Uterine smooth muscle cell (primary cell): ENCODE measurements around the gene SFTPB. TPM values are rescaled to one million over a fixed set of nuclear protein-coding genes. Genes with fewer than 3 reads are reported as not detected.

ENCODE experiments used
- total RNA-seq: library from RNA; depleted of rRNA; stranded (reverse); fragments of >200 nt; gene quantifications from 2 replicates; pipeline ENCODE4 v1.2.3, GENCODE V29; 2014

SFTPB gene
- total RNA-seq: under 0.01 TPM in 1 of 2 replicates, not detected in the other

GRCh38 chr2:85668009-85668856 lies at the start of gene SFTPB:
Gene SFTPB (minus strand): TSS chr2:85668199. CDS start chr2:85668183, 16 bp downstream.

GRCh38 chr2:85694052-85695025 lies 26.3 kb upstream of the SFTPB start, which contains the start of gene GNLY:
Gene GNLY (plus strand): TSS chr2:85694358. CDS start chr2:85694419, 61 bp downstream.

GRCh38 chr2:85611705-85612587 lies 56.1 kb downstream of the SFTPB start, which contains the start of gene C2orf68:
Gene C2orf68 (minus strand): TSS chr2:85612066. CDS start chr2:85611984, 82 bp downstream.

Other genes starting within 250 kb of the SFTPB start
- gene SH2D6, start 249.5 kb downstream of the SFTPB start, total RNA-seq: 0.89 and 1.4 TPM in 2 replicates
- 163 and 201 TPM in 2 replicates for gene MAT2A, start 129.0 kb downstream of the SFTPB start, total RNA-seq
- 56.0 and 56.3 TPM in 2 replicates for gene GGCX, start 106.7 kb downstream of the SFTPB start, total RNA-seq
- 0.12 and 0.33 TPM in 2 replicates for gene VAMP8, start 90.6 kb downstream of the SFTPB start, total RNA-seq
- gene VAMP5, start 83.8 kb downstream of the SFTPB start, total RNA-seq: 26.0 and 27.1 TPM in 2 replicates
- 255 and 257 TPM in 2 replicates for gene RNF181, start 72.5 kb downstream of the SFTPB start, total RNA-seq
- 3.1 and 8.1 TPM in 2 replicates for gene TMEM150A, start 65.5 kb downstream of the SFTPB start, total RNA-seq
- 14.1 and 16.2 TPM in 2 replicates for gene C2orf68, start 56.1 kb downstream of the SFTPB start, total RNA-seq
- gene USP39, start 52.0 kb downstream of the SFTPB start, total RNA-seq: 38.4 and 44.7 TPM in 2 replicates
- under 0.01 TPM in 1 of 2 replicates, not detected in the other for gene GNLY, start 26.2 kb upstream of the SFTPB start, total RNA-seq
- 4.5 and 5.1 TPM in 2 replicates for gene ATOH8, start 85.8 kb upstream of the SFTPB start, total RNA-seq
- 4.9 and 5.6 TPM in 2 replicates for gene ST3GAL5, start 220.8 kb upstream of the SFTPB start, total RNA-seq